ENCODE measurements around the gene SLC6A11.

SLC6A11 gene

DNA sequence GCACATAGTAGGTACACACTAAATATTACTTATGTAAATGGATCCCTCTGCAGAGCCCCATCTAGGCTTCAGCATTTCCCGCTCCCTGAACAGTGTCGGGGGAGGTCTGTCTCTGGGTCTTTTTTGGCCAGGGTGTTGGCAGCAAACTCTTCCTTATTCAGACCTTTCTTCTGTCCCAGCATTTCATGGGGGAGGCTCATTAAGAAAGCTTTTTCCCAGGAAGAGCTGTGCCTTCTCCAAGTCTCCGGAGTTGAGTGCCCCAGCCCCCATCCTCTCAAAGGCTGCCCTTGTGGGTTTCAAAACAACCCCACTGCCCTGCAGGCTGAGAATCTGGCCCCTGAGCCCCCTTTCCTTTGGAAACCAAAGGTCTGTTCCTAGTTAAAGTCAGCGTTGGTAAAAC lies 25.1 kb downstream of the SLC6A11 start:
- Histone ChIP-seq H3K27ac (ENCODE audit: low read depth, low read length, poor library complexity, severe bottlenecking) (no peak overlapping the region), H3K4me1 (ENCODE audit: insufficient read depth, low read length, severe bottlenecking) (no peaks in the 10 kb centered on the region), H3K4me3 (ENCODE audit: low read depth, low read length, poor library complexity, severe bottlenecking) (no peak overlapping the region), H3F3A (ENCODE audit: insufficient read depth, low read length) (no peaks in the 10 kb centered on the region), H3K9ac (ENCODE audit: low read length) (no peak overlapping the region), H3K9me2 (ENCODE audit: low read depth, low read length) (no peaks in the 10 kb centered on the region), H3K9me3 (ENCODE audit: low read length) (no peaks in the 10 kb centered on the region), H3K79me2 (ENCODE audit: insufficient read depth, low read length) (no peaks in the 10 kb centered on the region), H3K27me3 (ENCODE audit: insufficient read depth, low read length) (peaks cover 3% of the 10 kb centered on the region; the same call in 1 of the 2 replicates), H3K36me3 (ENCODE audit: insufficient read depth, low read length) (no peaks in the 10 kb centered on the region), H4K20me1 (ENCODE audit: insufficient read depth, low read length) (no peaks in the 10 kb centered on the region), H2AFZ (ENCODE audit: low read length) (no peak overlapping the region), H3K4me2 (ENCODE audit: low read length) (no peak overlapping the region)
- TF ChIP-seq EZH2 (IDR thresholded peaks at IDR 0.05; ENCODE audit: borderline replicate concordance, low read length): no peak
- TF ChIP-seq, protein P1, sequence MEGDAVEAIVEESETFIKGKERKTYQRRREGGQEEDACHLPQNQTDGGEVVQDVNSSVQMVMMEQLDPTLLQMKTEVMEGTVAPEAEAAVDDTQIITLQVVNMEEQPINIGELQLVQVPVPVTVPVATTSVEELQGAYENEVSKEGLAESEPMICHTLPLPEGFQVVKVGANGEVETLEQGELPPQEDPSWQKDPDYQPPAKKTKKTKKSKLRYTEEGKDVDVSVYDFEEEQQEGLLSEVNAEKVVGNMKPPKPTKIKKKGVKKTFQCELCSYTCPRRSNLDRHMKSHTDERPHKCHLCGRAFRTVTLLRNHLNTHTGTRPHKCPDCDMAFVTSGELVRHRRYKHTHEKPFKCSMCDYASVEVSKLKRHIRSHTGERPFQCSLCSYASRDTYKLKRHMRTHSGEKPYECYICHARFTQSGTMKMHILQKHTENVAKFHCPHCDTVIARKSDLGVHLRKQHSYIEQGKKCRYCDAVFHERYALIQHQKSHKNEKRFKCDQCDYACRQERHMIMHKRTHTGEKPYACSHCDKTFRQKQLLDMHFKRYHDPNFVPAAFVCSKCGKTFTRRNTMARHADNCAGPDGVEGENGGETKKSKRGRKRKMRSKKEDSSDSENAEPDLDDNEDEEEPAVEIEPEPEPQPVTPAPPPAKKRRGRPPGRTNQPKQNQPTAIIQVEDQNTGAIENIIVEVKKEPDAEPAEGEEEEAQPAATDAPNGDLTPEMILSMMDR (IDR thresholded peaks at IDR 0.05; ENCODE audit: low read length): no peak

DNA sequence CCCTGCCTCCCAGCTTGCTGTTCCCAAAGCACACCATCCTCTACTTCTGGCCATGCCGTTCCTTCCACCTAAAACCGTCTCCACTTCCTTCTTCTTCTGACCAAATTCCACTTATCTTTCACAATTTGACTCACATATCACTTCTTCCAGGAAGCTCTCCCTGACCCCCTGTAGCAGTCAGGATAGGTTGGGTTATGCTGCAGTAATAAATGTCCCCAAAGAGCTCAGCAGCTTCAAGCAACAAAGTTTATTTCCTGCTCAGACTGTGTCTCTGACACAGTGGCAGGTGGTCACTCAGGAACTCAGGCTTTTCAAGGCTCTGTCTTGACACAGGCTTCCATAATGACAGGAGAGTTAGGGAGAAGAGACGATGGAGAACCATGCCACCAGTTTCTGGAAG lies 27.4 kb downstream of the SLC6A11 start:
- H3K36me3 ChIP-seq (ENCODE audit: insufficient read depth, low read length): no peaks in the 10 kb centered on the region

DNA sequence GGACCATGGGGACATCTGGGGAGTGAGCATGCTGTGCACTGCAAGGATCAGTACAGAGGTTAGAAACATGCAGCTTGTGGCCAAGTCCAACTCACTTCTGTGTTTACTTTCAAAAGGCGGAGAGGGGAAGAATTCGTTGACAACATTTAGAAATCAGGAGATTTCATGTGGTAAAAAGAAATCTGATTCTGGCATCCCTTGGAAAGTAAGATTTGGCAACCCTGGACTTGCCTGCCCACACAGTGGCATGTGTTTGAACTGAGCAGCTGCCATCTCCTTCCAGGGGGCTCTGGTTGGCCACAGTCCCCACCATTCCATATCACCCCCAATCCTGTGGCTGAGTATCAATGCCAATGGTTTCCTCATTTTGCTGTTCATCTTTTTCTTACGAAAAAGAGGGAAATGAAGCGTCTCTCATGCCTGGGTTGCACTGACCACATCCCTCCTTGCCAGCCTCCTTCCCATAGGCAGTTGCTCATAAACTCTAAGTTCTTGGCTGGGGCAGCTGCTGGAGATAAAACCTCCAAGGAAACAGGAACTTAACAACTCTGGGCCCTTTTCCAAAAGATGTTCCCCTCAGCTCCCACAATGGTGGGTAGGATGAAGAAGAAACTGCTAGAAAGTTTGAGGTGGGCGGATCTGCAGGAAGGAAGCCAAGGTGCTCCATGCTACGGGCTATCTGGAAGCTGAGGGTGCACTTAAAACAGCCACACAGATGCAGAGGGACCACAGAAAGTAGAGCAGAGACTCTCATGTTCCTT lies 29.2 kb downstream of the SLC6A11 start:
- no peaks in the 10 kb centered on the region for H3K9me2 ChIP-seq (ENCODE audit: low read depth, low read length)
- H3F3A ChIP-seq (ENCODE audit: insufficient read depth, low read length): no peaks in the 10 kb centered on the region
- H3K27ac ChIP-seq (ENCODE audit: low read depth, low read length, poor library complexity, severe bottlenecking): no peak overlapping the region
- no peaks in the 10 kb centered on the region for H3K79me2 ChIP-seq (ENCODE audit: insufficient read depth, low read length)
- no peak for TF ChIP-seq EZH2 (IDR thresholded peaks at IDR 0.05; ENCODE audit: borderline replicate concordance, low read length)
- TF ChIP-seq, protein P1 (IDR thresholded peaks at IDR 0.05; ENCODE audit: low read length): no peak
- no peak overlapping the region for H2AFZ ChIP-seq (ENCODE audit: low read length)
- H3K4me2 ChIP-seq (ENCODE audit: low read length): no peak overlapping the region
- peaks cover 3% of the 10 kb centered on the region; the same call in 1 of the 2 replicates for H3K27me3 ChIP-seq (ENCODE audit: insufficient read depth, low read length)
- H3K4me3 ChIP-seq (ENCODE audit: low read depth, low read length, poor library complexity, severe bottlenecking): no peak overlapping the region
- no peaks in the 10 kb centered on the region for H4K20me1 ChIP-seq (ENCODE audit: insufficient read depth, low read length)
- H3K4me1 ChIP-seq (ENCODE audit: insufficient read depth, low read length, severe bottlenecking): no peaks in the 10 kb centered on the region
- no peak overlapping the region for H3K9ac ChIP-seq (ENCODE audit: low read length)
- no peaks in the 10 kb centered on the region for H3K36me3 ChIP-seq (ENCODE audit: insufficient read depth, low read length)
- no peaks in the 10 kb centered on the region for H3K9me3 ChIP-seq (ENCODE audit: low read length)

More for the DNA sequence above, 27.4 kb downstream of the SLC6A11 start:
- Histone ChIP-seq H3K4me2 (ENCODE audit: low read length) (no peak overlapping the region), H3K27ac (ENCODE audit: low read depth, low read length, poor library complexity, severe bottlenecking) (no peak overlapping the region), H3F3A (ENCODE audit: insufficient read depth, low read length) (no peaks in the 10 kb centered on the region), H3K4me3 (ENCODE audit: low read depth, low read length, poor library complexity, severe bottlenecking) (no peak overlapping the region), H3K9ac (ENCODE audit: low read length) (no peak overlapping the region), H3K4me1 (ENCODE audit: insufficient read depth, low read length, severe bottlenecking) (no peaks in the 10 kb centered on the region), H3K9me2 (ENCODE audit: low read depth, low read length) (no peaks in the 10 kb centered on the region), H3K27me3 (ENCODE audit: insufficient read depth, low read length) (peaks cover 3% of the 10 kb centered on the region; the same call in 1 of the 2 replicates), H4K20me1 (ENCODE audit: insufficient read depth, low read length) (no peaks in the 10 kb centered on the region), H3K9me3 (ENCODE audit: low read length) (no peaks in the 10 kb centered on the region), H2AFZ (ENCODE audit: low read length) (no peak overlapping the region), H3K79me2 (ENCODE audit: insufficient read depth, low read length) (no peaks in the 10 kb centered on the region)
- no peak for TF ChIP-seq EZH2 (IDR thresholded peaks at IDR 0.05; ENCODE audit: borderline replicate concordance, low read length)
- TF ChIP-seq, protein P1 (IDR thresholded peaks at IDR 0.05; ENCODE audit: low read length): no peak
